NCI-H510A (cell line): ENCODE results near the gene NFS1.
"Not testable (repeated sequence)": the region's sequence is repeated elsewhere in the genome, so short reads cannot be mapped to it uniquely, and the experiment has no call there.

Experiments used
- DNase-seq: peaks from one replicate; lab custom pipeline; 2025; lab: John Stamatoyannopoulos, UW

Gene NFS1

GRCh38 chr20:35729283-35729807, 30.2 kb upstream of the NFS1 start:
- DNase-seq: no peak

GRCh38 chr20:35726842-35727711, 27.9 kb upstream of the NFS1 start:
- DNase-seq: no peak

- DNase-seq: no peak
These were observed 25.4 kb upstream of the NFS1 start for GRCh38 chr20:35724321-35725230.

- not testable (repeated sequence) for DNase-seq
These were observed 24.6 kb upstream of the NFS1 start for GRCh38 chr20:35723652-35724320.

- DNase-seq: not testable (repeated sequence)
These were observed 24.1 kb upstream of the NFS1 start for GRCh38 chr20:35723275-35723639.

- no peak for DNase-seq
These were observed 22.5 kb upstream of the NFS1 start for GRCh38 chr20:35721621-35722020.

- DNase-seq: no peak
These were observed 22.1 kb upstream of the NFS1 start for GRCh38 chr20:35721219-35721618.

GRCh38 chr20:35720165-35721123, 21.3 kb upstream of the NFS1 start:
- no peak for DNase-seq

GRCh38 chr20:35719717-35720116, 20.6 kb upstream of the NFS1 start:
- DNase-seq: no peak

GRCh38 chr20:35718972-35719635, 20.0 kb upstream of the NFS1 start:
- no peak for DNase-seq

GRCh38 chr20:35718321-35718720, 19.2 kb upstream of the NFS1 start:
- not testable (repeated sequence) for DNase-seq

- no peak for DNase-seq
These were observed 17.2 kb upstream of the NFS1 start for GRCh38 chr20:35716330-35716729.

- DNase-seq: no peak
These were observed 16.5 kb upstream of the NFS1 start for GRCh38 chr20:35715652-35716051.

GRCh38 chr20:35714127-35714526, 15.0 kb upstream of the NFS1 start:
- no peak for DNase-seq

GRCh38 chr20:35713120-35713519, 14.0 kb upstream of the NFS1 start:
- not testable (repeated sequence) for DNase-seq

- no peak for DNase-seq
These were observed 12.5 kb upstream of the NFS1 start for GRCh38 chr20:35711588-35712209.

GRCh38 chr20:35710884-35711587, 11.9 kb upstream of the NFS1 start:
- DNase-seq: no peak

- no peak for DNase-seq
These were observed 10.9 kb upstream of the NFS1 start for GRCh38 chr20:35710039-35710438.

- no peak for DNase-seq
These were observed 10.1 kb upstream of the NFS1 start for GRCh38 chr20:35709259-35709658.
